Caco-2 (cell line): ENCODE data around the gene RNF144B. TPM values are rescaled to one million over a fixed set of nuclear protein-coding genes. Genes with fewer than 3 reads are reported as not detected.

Experiments used
- Bru-seq: library from RNA; stranded (reverse); fragments of 400-500 nt; gene quantifications from one replicate; lab custom pipeline; 2021; lab: Mats Ljungman, UMichigan
- BruChase-seq, 2 experiments: library from RNA; stranded (reverse); fragments of 400-500 nt; gene quantifications; one replicate each; lab custom pipeline; 2021; lab: Mats Ljungman, UMichigan
- BruUV-seq: library from RNA; stranded (reverse); fragments of 400-500 nt; replicated peaks from 2 replicates; lab custom pipeline; 2021; lab: Mats Ljungman, UMichigan
- CTCF ChIA-PET: fragments of 300-600 bp; sonication (Branson Sonifier 250); formaldehyde crosslinking; loops from one replicate; lab custom pipeline; 2022; ENCODE audit warnings: antibody characterized with exemption; lab: Charles Lee
- POLR2A ChIA-PET: fragments of 300-600 bp; sonication (Branson Sonifier 250); formaldehyde crosslinking; loops from one replicate; lab custom pipeline; 2022; ENCODE audit warnings: antibody characterized with exemption; lab: Charles Lee
- DNase-seq, 2 experiments: peaks; one replicate each; pipeline versions ENCODE4 v3.0.0 to v3.0.0-alpha.2; 2020 to 2022
- H3K27me3 ChIP-seq: replicated peaks from 2 replicates; pipeline ENCODE4 v1.6.0; 2011; ENCODE audit warnings: low read length; ENCODE audit not compliant: control insufficient read depth, insufficient read depth
- H3K36me3 ChIP-seq: 2 replicates; pipeline ENCODE4 v1.5.1; 2011; ENCODE audit warnings: low read length; ENCODE audit not compliant: control insufficient read depth, insufficient read depth
- H3K4me1 ChIP-seq: fragments of 250-450 bp; sonication (Bioruptor Pico); 2 replicates; pipeline ENCODE4 v1.5.1; 2020; ENCODE audit warnings: mild to moderate bottlenecking
- H3K4me3 ChIP-seq: 2 replicates; pipeline ENCODE4 v1.5.1; 2011; ENCODE audit warnings: low read depth, mild to moderate bottlenecking, control low read depth, low read length
- H3K9me3 ChIP-seq: fragments of 250-450 bp; sonication (Bioruptor Pico); 2 replicates; pipeline ENCODE4 v1.5.1; 2020; ENCODE audit warnings: mild to moderate bottlenecking, moderate library complexity
- H3K27ac Mint-ChIP-seq: one replicate; pipeline ENCODE4 v1.8.0; 2022; ENCODE audit warnings: mixed read lengths; ENCODE audit not compliant: unreplicated experiment
- H3K27me3 Mint-ChIP-seq: one replicate; pipeline ENCODE4 v1.8.0; 2022; ENCODE audit warnings: mixed read lengths; ENCODE audit not compliant: insufficient read depth, unreplicated experiment
- H3K36me3 Mint-ChIP-seq: one replicate; pipeline ENCODE4 v1.8.0; 2022; ENCODE audit warnings: mild to moderate bottlenecking, mixed read lengths; ENCODE audit not compliant: insufficient read depth, unreplicated experiment
- H3K4me1 Mint-ChIP-seq: one replicate; pipeline ENCODE4 v1.8.0; 2022; ENCODE audit warnings: low read depth, mixed read lengths; ENCODE audit not compliant: unreplicated experiment
- H3K4me3 Mint-ChIP-seq: one replicate; pipeline ENCODE4 v1.8.0; 2022; ENCODE audit warnings: mild to moderate bottlenecking, moderate library complexity, mixed read lengths; ENCODE audit not compliant: unreplicated experiment
- H3K9me3 Mint-ChIP-seq: one replicate; pipeline ENCODE4 v1.8.0; 2022; ENCODE audit warnings: mixed read lengths; ENCODE audit not compliant: unreplicated experiment
- CTCF ChIP-seq, 2 experiments: fragments of 200-600 bp in 1 of 2; IDR thresholded peaks; 1 replicate in 1 of 2; 2 replicates in 1 of 2; pipeline versions ENCODE4 v1.5.1 to v1.8.0; 2011 to 2022; ENCODE audit warnings: antibody characterized with exemption in 1 of 2, control low read depth in 1 of 2, inconsistent platforms in 1 of 2, low read depth in 1 of 2, low read length in 1 of 2, mild to moderate bottlenecking in 1 of 2, moderate library complexity in 1 of 2; ENCODE audit not compliant: insufficient read depth in 1 of 2, severe bottlenecking in 1 of 2, unreplicated experiment in 1 of 2
- intact Hi-C: fragments of 100-400 bp; cut with micrococcal nuclease; formaldehyde crosslinking; loops from one replicate; pipeline ENCODE4 v1.10.0; 2022; ENCODE audit not compliant: unreplicated experiment
- long read RNA-seq: library from polyadenylated mRNA; stranded (forward); transcript quantifications from one replicate; pipeline ENCODE4 v2.0.0, GENCODE V29; 2022
- total RNA-seq: library from RNA; stranded (reverse); gene quantifications from 2 replicates; pipeline ENCODE4 v1.2.3, GENCODE V29; 2022

The RNF144B gene
- total RNA-seq (0.39 TPM in 2 replicates), Bru-seq, nascent RNA (percentile 23 among the genes with signal in this experiment), BruChase-seq, experiment 1, labeled RNA remaining after a 2-hour chase (percentile 19 among the genes with signal in this experiment), BruChase-seq, experiment 2, labeled RNA remaining after a 6-hour chase (percentile 15 among the genes with signal in this experiment)
- long read RNA-seq: 0 reads

- peak; percentile 63 to 66 for DNase-seq
- H3K36me3 Mint-ChIP-seq: no peaks in the 10 kb centered on the region
- peak within 1 kb of the TSS; percentile 48 for H3K4me3 ChIP-seq
- peaks cover 6% of the 10 kb centered on the region for H3K4me1 Mint-ChIP-seq
- H3K4me3 Mint-ChIP-seq: peak within 1 kb of the TSS; percentile 87
- peaks cover 21% of the 10 kb centered on the region for H3K27me3 Mint-ChIP-seq
- no peaks in the 10 kb centered on the region for H3K27me3 ChIP-seq
- TF ChIP-seq CTCF (IDR thresholded peaks at IDR 0.05; ENCODE audit: insufficient read depth in 1 of 2, low read depth in 1 of 2, low read length in 1 of 2, severe bottlenecking in 1 of 2, unreplicated experiment in 1 of 2): peak in 1 of 2 experiments; percentile 6
- no peaks in the 10 kb centered on the region for H3K9me3 ChIP-seq
- ChIA-PET CTCF (interaction anchor here (0.6 kb wide), 1 partner anchor 341 kb away, joined by 4 read pairs; no protein-coding TSS in a partner anchor), POLR2A (no interaction called here)
- H3K36me3 ChIP-seq: no peaks in the 10 kb centered on the region
- H3K4me1 ChIP-seq: 0 out of 2 replicates have a peak, but pooled peaks cover 3% of the 10 kb centered on the region
- no TSS peak for BruUV-seq
- H3K27ac Mint-ChIP-seq: peak within 1 kb of the TSS; percentile 49
- intact Hi-C loops: loop anchor here (1.0 kb wide), 1 partner anchor 117 kb away; no protein-coding TSS in a partner anchor
- H3K9me3 Mint-ChIP-seq: no peaks in the 10 kb centered on the region
Measured at GRCh38 chr6:18387061-18387721, at the start of gene RNF144B. TSS of gene RNF144B (plus strand) at chr6:18387350. CDS start at chr6:18399535, 12,185 bp downstream.

GRCh38 chr6:18339599-18339998 is 47.6 kb upstream of the RNF144B start:
- no peak for DNase-seq
- Mint-ChIP-seq H3K27ac (no peak overlapping the region), H3K4me1 (no peaks in the 10 kb centered on the region), H3K36me3 (no peaks in the 10 kb centered on the region), H3K9me3 (no peaks in the 10 kb centered on the region), H3K27me3 (no peaks in the 10 kb centered on the region), H3K4me3 (no peak overlapping the region)
- BruUV-seq: no TSS peak
- no peaks in the 10 kb centered on the region for H3K4me1 ChIP-seq
- H3K9me3 ChIP-seq: no peaks in the 10 kb centered on the region
- intact Hi-C loops: no loop called here
- ChIA-PET CTCF (no interaction called here), POLR2A (no interaction called here)
- no peak overlapping the region for H3K4me3 ChIP-seq
- TF ChIP-seq CTCF (IDR thresholded peaks at IDR 0.05; ENCODE audit: insufficient read depth in 1 of 2, low read depth in 1 of 2, low read length in 1 of 2, severe bottlenecking in 1 of 2, unreplicated experiment in 1 of 2): no peak
- no peaks in the 10 kb centered on the region for H3K27me3 ChIP-seq
- no peaks in the 10 kb centered on the region for H3K36me3 ChIP-seq

- Mint-ChIP-seq H3K9me3 (no peaks in the 10 kb centered on the region), H3K27me3 (no peaks in the 10 kb centered on the region), H3K4me1 (no peaks in the 10 kb centered on the region), H3K36me3 (no peaks in the 10 kb centered on the region), H3K27ac (no peak overlapping the region), H3K4me3 (no peak overlapping the region)
- ChIA-PET POLR2A (no interaction called here), CTCF (no interaction called here)
- no peaks in the 10 kb centered on the region for H3K4me1 ChIP-seq
- intact Hi-C loops: loop anchor here (5.0 kb wide), 1 partner anchor 161 kb away; no protein-coding TSS in a partner anchor
- no peaks in the 10 kb centered on the region for H3K27me3 ChIP-seq
- no peak overlapping the region for H3K4me3 ChIP-seq
- no peak for DNase-seq
- BruUV-seq: no TSS peak
- no peaks in the 10 kb centered on the region for H3K36me3 ChIP-seq
- H3K9me3 ChIP-seq: no peaks in the 10 kb centered on the region
- no peak for TF ChIP-seq CTCF (IDR thresholded peaks at IDR 0.05; ENCODE audit: insufficient read depth in 1 of 2, low read depth in 1 of 2, low read length in 1 of 2, severe bottlenecking in 1 of 2, unreplicated experiment in 1 of 2)
Measured at GRCh38 chr6:18340781-18341551, 46.2 kb upstream of the RNF144B start.
